SK-N-SH (cell line): ENCODE results near the gene IFNA1. TPM values are rescaled to one million over a fixed set of nuclear protein-coding genes. Genes with fewer than 3 reads are reported as not detected.

Source experiments
- CTCF ChIA-PET: fragments of 300-600, 350-600 bp; formaldehyde crosslinking; extraction: SDS; loops from one replicate; lab custom pipeline; 2021; lab: Yijun Ruan, JAX
- POLR2A ChIA-PET: fragments of 350-600 bp; sonication (Branson Sonifier 250); formaldehyde crosslinking; extraction: SDS; loops from one replicate; lab custom pipeline; 2020; ENCODE audit warnings: antibody characterized with exemption, inconsistent platforms; lab: Yijun Ruan, JAX
- DNase-seq: peaks from one replicate; pipeline ENCODE4 v3.0.0; 2012
- H2AFZ ChIP-seq: fragments of 200-600 bp; sonication (generic); 2 replicates; pipeline ENCODE4 v1.8.1; 2016; ENCODE audit warnings: antibody characterized with exemption, mild to moderate bottlenecking, low read depth
- H3F3A ChIP-seq: fragments of 200-600 bp; sonication (generic); replicated peaks from 2 replicates; pipeline ENCODE3; 2016; ENCODE audit warnings: antibody characterized with exemption, mild to moderate bottlenecking; ENCODE audit not compliant: insufficient read depth
- H3K27ac ChIP-seq, 2 experiments: fragments of 200-500 bp in 1 of 2; fragments of 200-600 bp in 1 of 2; sonication (Bioruptor generic) in 1 of 2; sonication (generic), shearing (Covaris generic) in 1 of 2; 2 replicates each; pipeline versions ENCODE4 v1.5.1 to v1.6.1; 2014 to 2016; ENCODE audit warnings: low read depth in 2 of 2, inconsistent platforms in 1 of 2, low read length in 1 of 2, mild to moderate bottlenecking in 1 of 2, mixed read lengths in 1 of 2
- H3K27me3 ChIP-seq: fragments of 200-600 bp; sonication (generic), shearing (Covaris generic); 2 replicates; pipeline ENCODE4 v1.6.1; 2016; ENCODE audit warnings: mixed run types; ENCODE audit not compliant: insufficient read depth
- H3K36me3 ChIP-seq, 2 experiments: fragments of 200-500 bp in 1 of 2; fragments of 200-600 bp in 1 of 2; sonication (Bioruptor generic) in 1 of 2; sonication (generic) in 1 of 2; replicated peaks in 1 of 2; 2 replicates each; pipeline versions ENCODE3 to v1.5.1; 2014 to 2016; ENCODE audit warnings: low read length in 1 of 2, mild to moderate bottlenecking in 1 of 2; ENCODE audit not compliant: insufficient read depth in 2 of 2, control insufficient read depth in 1 of 2
- H3K4me1 ChIP-seq, 2 experiments: fragments of 200-500 bp in 1 of 2; fragments of 200-600 bp in 1 of 2; sonication (Bioruptor generic) in 1 of 2; sonication (generic), shearing (Covaris generic) in 1 of 2; 2 replicates each; pipeline versions ENCODE4 v1.5.1 to v1.6.1; 2014 to 2016; ENCODE audit warnings: low read depth in 1 of 2, low read length in 1 of 2, mixed run types in 1 of 2; ENCODE audit not compliant: insufficient read depth in 2 of 2, control insufficient read depth in 1 of 2
- H3K4me2 ChIP-seq: fragments of 200-600 bp; sonication (generic), shearing (Covaris generic); 2 replicates; pipeline ENCODE4 v1.6.1; 2017; ENCODE audit warnings: mixed run types
- H3K4me3 ChIP-seq, 2 experiments: fragments of 200-500 bp in 1 of 2; fragments of 200-600 bp in 1 of 2; sonication (Bioruptor generic) in 1 of 2; sonication (generic), shearing (Covaris generic) in 1 of 2; 2 replicates each; pipeline versions ENCODE4 v1.5.1 to v1.8.1; 2014 to 2016; ENCODE audit warnings: low read depth in 2 of 2, inconsistent platforms in 1 of 2, low read length in 1 of 2, mild to moderate bottlenecking in 1 of 2, mixed read lengths in 1 of 2, moderate library complexity in 1 of 2
- H3K79me2 ChIP-seq: fragments of 200-600 bp; sonication (generic); 2 replicates; pipeline ENCODE4 v1.8.1; 2017; ENCODE audit warnings: mild to moderate bottlenecking; ENCODE audit not compliant: insufficient read depth
- H3K9ac ChIP-seq: fragments of 200-600 bp; sonication (generic); 2 replicates; pipeline ENCODE4 v1.6.1; 2017; ENCODE audit warnings: mixed run types
- H3K9me2 ChIP-seq: fragments of 200-600 bp; sonication (generic); 2 replicates; pipeline ENCODE4 v1.6.1; 2017; ENCODE audit warnings: mixed run types
- H3K9me3 ChIP-seq: fragments of 200-600 bp; sonication (generic); 2 replicates; pipeline ENCODE4 v1.6.1; 2017; ENCODE audit warnings: mixed run types, mild to moderate bottlenecking, moderate library complexity
- H4K20me1 ChIP-seq: fragments of 200-600 bp; sonication (generic); 2 replicates; pipeline ENCODE4 v1.6.1; 2017; ENCODE audit warnings: mild to moderate bottlenecking, mixed run types; ENCODE audit not compliant: insufficient read depth
- CHD2 ChIP-seq: fragments of 150-350 bp; IDR thresholded peaks from 2 replicates; pipeline ENCODE4 v1.6.1; 2018; ENCODE audit warnings: low read length; ENCODE audit not compliant: partially characterized antibody
- CTCF ChIP-seq: fragments of 200-600 bp; sonication (generic); IDR thresholded peaks from 2 replicates; pipeline ENCODE4 v1.6.1; 2017; ENCODE audit warnings: antibody characterized with exemption, mild to moderate bottlenecking, moderate library complexity
- ELF1 ChIP-seq: IDR thresholded peaks from 2 replicates; pipeline ENCODE4 v1.4.0; 2012
- EP300 ChIP-seq, 2 experiments: IDR thresholded peaks; 2 replicates each; pipeline versions ENCODE4 v1.4.0 to v1.6.1; 2012; ENCODE audit warnings: borderline replicate concordance in 1 of 2, low read depth in 1 of 2, low read length in 1 of 2
- FOXJ3 ChIP-seq: sonication (generic); formaldehyde crosslinking; IDR thresholded peaks from 2 replicates; pipeline ENCODE4 v1.5.1; 2020; ENCODE audit warnings: mild to moderate bottlenecking, missing genetic modification reagents
- GABPA ChIP-seq: IDR thresholded peaks from 2 replicates; pipeline ENCODE4 v1.4.0; 2012; ENCODE audit warnings: low read depth, mild to moderate bottlenecking
- GATA2 ChIP-seq: sonication (generic); formaldehyde crosslinking; IDR thresholded peaks from 2 replicates; pipeline ENCODE4 v1.5.0; 2020; ENCODE audit warnings: mild to moderate bottlenecking, missing genetic modification reagents
- JUND ChIP-seq: IDR thresholded peaks from 2 replicates; pipeline ENCODE4 v1.4.0; 2012
- RAD21 ChIP-seq: IDR thresholded peaks from 2 replicates; pipeline ENCODE4 v1.6.1; 2012; ENCODE audit warnings: mild to moderate bottlenecking, low read length
- SMC3 ChIP-seq: IDR thresholded peaks from 2 replicates; pipeline ENCODE4 v1.6.1; 2012; ENCODE audit warnings: low read depth, low read length, improper control_type of control experiment
- TAF1 ChIP-seq: IDR thresholded peaks from 2 replicates; pipeline ENCODE4 v1.6.1; 2012; ENCODE audit warnings: low read depth, mild to moderate bottlenecking, low read length, moderate library complexity, borderline replicate concordance
- TCF12 ChIP-seq: IDR thresholded peaks from 2 replicates; pipeline ENCODE4 v1.4.0; 2012
- TEAD4 ChIP-seq: IDR thresholded peaks from 2 replicates; pipeline ENCODE4 v1.4.0; 2012; ENCODE audit warnings: mild to moderate bottlenecking, borderline replicate concordance; ENCODE audit not compliant: insufficient read depth
- ZBTB33 ChIP-seq: IDR thresholded peaks from 2 replicates; pipeline ENCODE4 v1.4.0; 2012; ENCODE audit warnings: low read depth, borderline replicate concordance
- WGBS: methylation state at CpG from one replicate; pipeline ENCODE4 v1.1.6; 2017; ENCODE audit warnings: low lambda C conversion rate; 5-methylcytosine and 5-hydroxymethylcytosine counted together
- polyA plus RNA-seq, 3 experiments: library from polyadenylated mRNA; depleted of rRNA; stranded (reverse); fragments of >200 nt; gene quantifications; 2 replicates each; pipeline ENCODE4 v1.2.3, GENCODE V29; 2012

Gene IFNA1
- polyA plus RNA-seq, 1 of the 3 experiments (the other 2 are of a cell fraction), result not detected

- CTCF ChIA-PET, result interaction anchor here (1.3 kb wide), 1 partner anchor 20 kb away, joined by 3 read pairs; no protein-coding TSS in a partner anchor
Measured at GRCh38 chr9:21454149-21454548, 13.9 kb downstream of the IFNA1 start.

GRCh38 chr9:21455320-21455719 is 15.1 kb downstream of the IFNA1 start:
- Histone ChIP-seq H3K9me3 (no peaks in the 10 kb centered on the region), H3K4me1 (no peaks in the 10 kb centered on the region), H3K27ac (no peak overlapping the region), H3K79me2 (no peaks in the 10 kb centered on the region), H3K27me3 (no peaks in the 10 kb centered on the region; the same call in none of the 2 replicates), H3K4me2 (no peak overlapping the region)
- CTCF ChIA-PET, result interaction anchor here (0.9 to 2.0 kb wide), 5 partner anchors 23 to 220 kb away, joined by 3 to 6 read pairs (median 5); no protein-coding TSS in a partner anchor
- peak; percentile 33; the same call in 1 of the 2 replicates for TF ChIP-seq SMC3
- peak; percentile 51 for TF ChIP-seq RAD21
- peak; percentile 56 for TF ChIP-seq CTCF
- no peak for TF ChIP-seq TCF12
- no peak for TF ChIP-seq GATA2 (CRISPR knock-in tag)
- no peak for TF ChIP-seq EP300 (IDR thresholded peaks at IDR 0.05; ENCODE audit: borderline replicate concordance in 1 of 2, low read depth in 1 of 2, low read length in 1 of 2)
- no peak for TF ChIP-seq FOXJ3 (CRISPR knock-in tag)
- TF ChIP-seq, all 33 proteins: peak for 3
- H3F3A ChIP-seq, result no peaks in the 10 kb centered on the region
- no peak overlapping the region for H3K9ac ChIP-seq
- POLR2A ChIA-PET, result no interaction called here
- H3K36me3 ChIP-seq, result no peaks in the 10 kb centered on the region
- H4K20me1 ChIP-seq, result no peaks in the 10 kb centered on the region
- H2AFZ ChIP-seq, result no peak overlapping the region
- no peak overlapping the region for H3K4me3 ChIP-seq
- H3K9me2 ChIP-seq, result no peaks in the 10 kb centered on the region
- DNase-seq, result peak; percentile 8

More at GRCh38 chr9:21454149-21454548, 13.9 kb downstream of the IFNA1 start:
- H3K27ac ChIP-seq, result no peak overlapping the region
- WGBS, result 16% methylated on average over 2 of the region's 2 CpGs
- POLR2A ChIA-PET, result no interaction called here
- H2AFZ ChIP-seq, result no peak overlapping the region
- no peak overlapping the region for H3K4me2 ChIP-seq
- H3K9ac ChIP-seq, result no peak overlapping the region
- DNase-seq, result no peak
- no peaks in the 10 kb centered on the region for H3K9me2 ChIP-seq
- H3K79me2 ChIP-seq, result no peaks in the 10 kb centered on the region
- H3K36me3 ChIP-seq, result no peaks in the 10 kb centered on the region
- H3K4me3 ChIP-seq, result no peak overlapping the region
- no peaks in the 10 kb centered on the region for H4K20me1 ChIP-seq
- no peaks in the 10 kb centered on the region for H3F3A ChIP-seq
- no peak for TF ChIP-seq ZBTB33
- TF ChIP-seq TEAD4, result no peak
- TF ChIP-seq TCF12, result no peak
- TF ChIP-seq FOXJ3 (CRISPR knock-in tag), result no peak
- TF ChIP-seq TAF1, result no peak
- TF ChIP-seq JUND, result no peak
- TF ChIP-seq CHD2, result no peak
- no peak for TF ChIP-seq ELF1
- TF ChIP-seq GABPA, result no peak
- H3K4me1 ChIP-seq, result no peaks in the 10 kb centered on the region
- no peaks in the 10 kb centered on the region; the same call in none of the 2 replicates for H3K27me3 ChIP-seq
- H3K9me3 ChIP-seq, result no peaks in the 10 kb centered on the region
